HG02798 (cell line): ENCODE measurements around the gene NEK6.

Experiments used
- ATAC-seq: cut with Tn5 transposase; IDR thresholded peaks from one replicate; pipeline ENCODE4 v1.9.1; 2021; ENCODE audit warnings: mild to moderate bottlenecking; ENCODE audit not compliant: unreplicated experiment, poor library complexity

NEK6 gene

DNA sequence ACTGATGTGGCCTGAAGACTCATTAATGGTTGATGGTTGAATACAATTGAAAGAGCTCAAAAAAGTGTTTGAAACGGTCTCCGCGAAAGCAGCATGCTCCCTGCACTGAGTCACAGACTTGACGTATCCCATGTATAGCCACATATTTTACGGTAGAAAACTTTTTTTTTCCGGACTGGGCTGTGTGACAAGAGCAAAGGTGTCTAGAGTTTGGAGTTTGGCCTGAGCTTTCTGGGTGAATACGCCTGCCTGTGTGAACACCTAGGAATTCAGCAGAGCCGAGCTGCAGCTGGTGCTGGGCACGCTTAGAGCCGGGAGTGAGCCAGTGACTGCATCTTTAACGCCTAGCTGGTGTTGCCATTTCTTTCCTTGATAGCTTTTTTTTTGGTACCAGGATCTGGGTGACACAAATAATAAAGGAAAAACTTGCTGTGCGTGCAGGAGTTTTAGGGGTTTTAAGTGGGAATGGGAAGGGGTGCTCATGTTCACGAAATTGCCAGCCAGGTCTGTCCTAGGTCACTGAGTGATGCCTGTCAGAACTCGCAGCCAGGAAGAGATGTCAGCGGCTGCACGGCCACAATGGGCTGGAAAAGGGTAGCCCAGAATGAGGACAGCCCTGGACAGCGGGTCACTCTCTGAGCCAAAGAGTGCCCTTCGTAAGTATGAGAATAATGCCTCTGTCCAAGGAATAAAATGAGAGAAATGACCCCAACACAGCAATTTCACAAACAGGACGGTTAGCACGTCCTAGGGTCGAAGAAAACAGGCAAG lies 105.8 kb downstream of the NEK6 start:
- ATAC-seq: no peak

DNA sequence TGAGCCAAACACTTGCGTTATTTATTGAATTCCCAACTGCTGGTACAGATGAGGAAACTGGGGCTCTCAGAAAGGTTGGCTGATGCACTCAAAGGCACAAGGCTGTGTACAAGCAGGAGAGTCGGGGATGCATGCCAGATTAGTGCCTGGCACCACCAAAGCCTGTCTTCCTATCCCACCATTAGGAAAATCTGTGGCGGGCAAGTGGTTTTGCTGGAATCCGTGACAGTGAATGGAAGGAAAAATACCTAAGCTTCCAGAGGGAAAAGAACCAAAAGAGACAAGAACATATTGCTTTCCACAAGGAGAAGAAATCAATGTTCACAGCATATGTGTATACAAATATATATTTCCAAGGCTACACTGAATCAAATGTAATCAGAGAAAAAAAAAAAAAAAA lies 106.4 kb downstream of the NEK6 start:
- ATAC-seq: no peak

DNA sequence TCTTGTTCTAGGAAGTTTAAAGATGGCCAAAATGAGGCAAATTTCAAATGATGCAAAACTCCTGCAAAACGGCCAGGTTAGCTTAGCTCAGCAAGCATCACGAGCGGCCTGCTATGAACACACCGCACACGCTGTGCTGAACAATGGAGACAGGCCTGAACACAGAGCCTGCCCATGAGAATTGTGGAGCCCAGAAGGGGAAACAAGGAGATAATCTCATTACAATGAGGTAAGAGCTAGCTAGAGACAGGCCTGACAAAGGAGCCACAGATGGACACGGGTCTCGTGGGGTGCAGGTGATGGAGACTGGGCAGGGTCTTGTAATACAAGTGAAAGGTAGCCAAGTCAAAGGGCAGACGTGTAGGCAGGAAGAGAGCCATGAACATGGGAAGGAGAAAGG lies 107.3 kb downstream of the NEK6 start:
- no peak for ATAC-seq

DNA sequence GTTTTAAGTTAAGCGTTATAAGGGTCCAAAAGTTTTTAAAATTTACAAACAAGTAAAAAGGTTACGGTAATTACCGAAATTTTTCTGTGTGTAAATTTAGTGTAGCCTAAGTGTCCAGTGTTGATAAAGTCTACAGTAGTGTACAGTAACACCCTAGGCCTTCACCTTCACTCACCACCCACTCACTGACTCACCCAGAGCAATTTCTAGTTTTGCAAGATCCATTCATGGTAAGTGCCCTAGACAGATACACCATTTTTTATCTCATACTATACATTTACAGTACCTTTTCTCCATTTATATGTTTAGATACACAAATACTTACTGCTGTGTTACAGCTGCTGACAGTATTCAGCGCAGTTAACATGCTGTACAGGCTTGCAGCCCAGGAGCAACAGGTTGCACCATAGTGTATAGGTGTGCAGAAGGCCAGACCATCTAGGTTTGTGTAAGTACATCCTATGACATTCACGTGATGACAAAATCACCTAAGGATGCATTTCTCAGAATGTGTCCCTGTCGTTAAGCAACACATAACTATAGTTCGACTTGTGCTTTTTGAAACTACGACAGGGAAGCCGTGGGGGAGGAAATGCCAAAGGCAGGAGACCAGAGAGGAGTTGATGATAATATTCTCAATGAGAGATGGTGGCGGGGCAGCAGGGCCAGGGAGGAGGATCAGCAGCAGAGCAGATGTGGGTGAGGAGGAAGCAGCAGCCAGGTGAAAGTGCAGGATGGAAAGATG lies 108.9 kb downstream of the NEK6 start:
- ATAC-seq: no peak

GRCh38 chr9:124368692-124369091 lies 110.9 kb downstream of the NEK6 start:
- no peak for ATAC-seq

- ATAC-seq: no peak
These were observed 111.6 kb downstream of the NEK6 start for GRCh38 chr9:124369231-124369797.

- no peak for ATAC-seq
These were observed 113.3 kb downstream of the NEK6 start for GRCh38 chr9:124370896-124371582.

DNA sequence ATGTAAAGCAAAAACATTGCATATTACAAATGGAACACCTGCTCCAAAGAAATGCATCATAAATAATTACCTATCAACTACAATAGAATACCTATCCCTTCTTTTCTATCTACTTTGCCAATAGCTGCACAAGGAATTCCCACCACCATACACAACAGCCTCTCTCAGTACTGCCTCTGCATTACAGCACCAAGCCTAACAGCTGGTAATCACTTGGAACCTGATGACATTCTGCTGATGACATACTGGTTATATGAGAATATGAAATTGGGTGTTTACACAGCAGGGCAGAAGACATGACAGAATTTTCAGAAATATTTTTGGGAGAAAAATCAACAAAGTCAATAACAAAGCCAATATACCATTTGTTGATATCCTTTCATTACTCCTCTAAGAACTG lies 114.3 kb downstream of the NEK6 start:
- no peak for ATAC-seq

GRCh38 chr9:124373386-124373785 lies 115.6 kb downstream of the NEK6 start:
- no peak for ATAC-seq

DNA sequence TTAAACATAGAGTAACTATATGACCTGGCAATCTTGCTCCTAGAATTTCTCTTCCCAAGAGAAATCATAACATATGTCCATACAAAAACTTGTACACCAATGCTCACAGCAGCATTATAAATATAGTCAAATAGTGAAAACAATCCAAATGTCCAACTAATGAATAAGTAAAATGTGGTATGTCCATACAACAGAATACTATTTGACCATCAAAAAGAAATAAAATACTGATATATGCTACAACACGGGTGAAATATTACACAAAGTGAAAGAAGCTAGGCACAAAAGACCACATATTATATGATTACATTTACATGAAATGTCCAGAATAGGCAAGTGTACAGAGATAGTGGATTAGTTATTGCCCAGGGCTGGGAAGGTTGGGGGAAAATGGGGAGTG lies 116.1 kb downstream of the NEK6 start:
- no peak for ATAC-seq

DNA sequence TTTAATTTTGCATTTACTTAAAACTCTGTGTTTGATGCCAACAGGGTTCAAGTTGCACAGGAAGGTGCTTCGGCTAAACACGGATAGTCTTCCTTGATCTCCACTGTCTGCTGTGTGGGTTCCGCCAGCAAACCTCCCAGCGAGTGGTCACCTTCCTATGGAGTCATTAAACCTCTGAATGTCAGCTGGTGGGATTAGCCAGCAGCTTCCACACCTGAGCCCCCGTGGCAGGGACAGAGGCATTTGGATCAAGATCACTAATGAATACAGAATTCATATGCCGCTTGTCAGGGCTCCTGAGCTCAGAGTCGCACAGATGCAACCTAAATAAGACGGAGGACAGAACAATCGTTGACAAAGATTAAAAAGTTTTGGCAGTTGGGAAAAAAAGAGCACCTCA lies 118.0 kb downstream of the NEK6 start:
- ATAC-seq: no peak

GRCh38 chr9:124376329-124376728 lies 118.6 kb downstream of the NEK6 start:
- ATAC-seq: no peak

- no peak for ATAC-seq
These were observed 120.0 kb downstream of the NEK6 start for GRCh38 chr9:124377551-124378406.

GRCh38 chr9:124381170-124381945 lies 123.6 kb downstream of the NEK6 start:
- no peak for ATAC-seq

DNA sequence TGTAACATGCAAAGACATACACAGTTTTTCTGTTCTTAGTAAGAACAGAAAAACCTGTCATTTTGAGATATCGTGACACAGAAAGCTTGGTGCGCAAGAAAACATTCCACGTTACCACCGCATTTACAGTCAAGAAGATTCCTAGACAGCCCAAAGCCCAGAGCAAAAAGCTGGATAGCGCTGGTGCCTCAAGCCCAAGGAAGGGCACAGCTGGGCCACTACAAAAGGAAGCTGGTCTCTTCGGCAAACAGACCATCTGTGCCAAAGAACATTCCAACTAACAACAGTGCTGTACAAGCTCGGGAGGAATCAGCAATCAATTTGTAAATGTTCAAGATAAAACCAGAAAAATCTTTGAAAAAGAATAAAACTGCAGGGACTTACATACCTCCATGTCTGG lies 126.5 kb downstream of the NEK6 start:
- ATAC-seq: no peak

DNA sequence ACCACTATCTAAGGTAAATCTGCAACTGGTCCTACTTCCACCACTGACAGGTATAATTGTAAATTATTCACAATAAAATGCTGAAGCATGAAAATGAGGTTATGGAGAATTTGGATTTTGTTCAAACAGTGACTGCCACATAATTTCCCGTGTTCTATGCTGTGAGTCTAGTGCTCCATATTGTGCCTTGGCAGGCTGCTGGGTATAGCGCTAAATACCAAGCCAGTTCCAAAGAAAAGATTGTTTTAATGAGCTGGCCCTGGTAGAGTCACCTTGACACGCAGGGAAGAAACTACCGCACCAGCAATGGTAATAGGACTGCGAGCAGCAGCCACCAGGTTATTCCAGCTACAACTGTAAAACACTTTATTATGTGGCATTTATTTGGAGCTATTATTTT lies 127.1 kb downstream of the NEK6 start:
- no peak for ATAC-seq

DNA sequence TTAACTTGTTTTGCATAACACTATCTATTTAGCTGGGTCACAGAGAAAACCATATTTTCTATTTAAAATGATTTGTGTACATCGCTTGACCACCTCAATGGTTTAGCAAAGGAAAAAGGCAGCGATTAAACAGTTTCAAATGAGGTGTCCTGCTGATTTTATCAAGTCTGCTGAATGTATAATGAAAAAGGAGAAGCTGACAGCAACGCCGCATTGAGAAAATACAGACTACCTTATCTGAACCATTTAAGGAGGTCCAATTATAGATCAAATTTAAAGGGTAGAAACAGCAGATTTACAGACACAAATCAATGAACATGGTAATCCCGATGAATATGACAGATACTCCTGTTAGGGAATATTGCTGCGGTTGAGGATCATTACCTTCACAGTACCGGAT lies 127.9 kb downstream of the NEK6 start:
- ATAC-seq: no peak

GRCh38 chr9:124386201-124386600 lies 128.5 kb downstream of the NEK6 start:
- ATAC-seq: no peak

- ATAC-seq: no peak
These were observed 130.7 kb downstream of the NEK6 start for GRCh38 chr9:124388275-124389048.
